HG03139 (cell line): Measurements from ENCODE around the gene SLC22A4.

Source experiments
- ATAC-seq: cut with Tn5 transposase; IDR thresholded peaks from one replicate; pipeline ENCODE4 v1.9.1; 2021; ENCODE audit not compliant: unreplicated experiment

SLC22A4 gene

GRCh38 chr5:132371603-132371994 is 77.4 kb downstream of the SLC22A4 start:
- no peak for ATAC-seq

GRCh38 chr5:132372127-132372526 is 77.9 kb downstream of the SLC22A4 start:
- no peak for ATAC-seq

GRCh38 chr5:132372542-132372941 is 78.3 kb downstream of the SLC22A4 start:
- no peak for ATAC-seq

- ATAC-seq = no peak
Measured at GRCh38 chr5:132375957-132376356, 81.8 kb downstream of the SLC22A4 start.

GRCh38 chr5:132376694-132377641 is 82.8 kb downstream of the SLC22A4 start:
- no peak for ATAC-seq

GRCh38 chr5:132377738-132378137 is 83.5 kb downstream of the SLC22A4 start:
- ATAC-seq = no peak

GRCh38 chr5:132378580-132378979 is 84.4 kb downstream of the SLC22A4 start:
- ATAC-seq = no peak

- no peak for ATAC-seq
Measured at GRCh38 chr5:132380047-132380446, 85.9 kb downstream of the SLC22A4 start.

GRCh38 chr5:132380741-132381140 is 86.5 kb downstream of the SLC22A4 start:
- no peak for ATAC-seq

GRCh38 chr5:132381614-132382013 is 87.4 kb downstream of the SLC22A4 start:
- ATAC-seq = no peak

- no peak for ATAC-seq
Measured at GRCh38 chr5:132383261-132383660, 89.1 kb downstream of the SLC22A4 start.

- ATAC-seq = no peak
Measured at GRCh38 chr5:132383984-132384383, 89.8 kb downstream of the SLC22A4 start.

GRCh38 chr5:132384506-132385050 is 90.4 kb downstream of the SLC22A4 start:
- ATAC-seq = no peak

GRCh38 chr5:132385326-132386105 is 91.3 kb downstream of the SLC22A4 start:
- ATAC-seq = no peak

- peak; percentile 86 for ATAC-seq
Measured at GRCh38 chr5:132386644-132387286, 92.6 kb downstream of the SLC22A4 start.

GRCh38 chr5:132387640-132388117 is 93.5 kb downstream of the SLC22A4 start:
- ATAC-seq = no peak

- no peak for ATAC-seq
Measured at GRCh38 chr5:132388244-132389050, 94.3 kb downstream of the SLC22A4 start.

GRCh38 chr5:132389051-132389331 is 94.8 kb downstream of the SLC22A4 start:
- no peak for ATAC-seq

- no peak for ATAC-seq
Measured at GRCh38 chr5:132389585-132390286, 95.5 kb downstream of the SLC22A4 start.

- ATAC-seq = no peak
Measured at GRCh38 chr5:132391247-132391646, 97.1 kb downstream of the SLC22A4 start.
